ENCODE results near the gene FNDC11.
"Not testable (repeated sequence)": the region's sequence is repeated elsewhere in the genome, so short reads cannot be mapped to it uniquely, and the experiment has no call there.

FNDC11 gene

GRCh38 chr20:63568170-63568981 is 14.4 kb downstream of the FNDC11 start:
- no peak for DNase-seq

GRCh38 chr20:63568986-63569949 is 15.3 kb downstream of the FNDC11 start:
- no peak for DNase-seq

- no peak for DNase-seq
Measured at GRCh38 chr20:63570281-63571086, 16.5 kb downstream of the FNDC11 start.

- not testable (repeated sequence) for DNase-seq
Measured at GRCh38 chr20:63571087-63571478, 17.1 kb downstream of the FNDC11 start.

GRCh38 chr20:63572071-63572787 is 18.3 kb downstream of the FNDC11 start:
- no peak for DNase-seq

GRCh38 chr20:63572788-63573646 is 19.1 kb downstream of the FNDC11 start:
- no peak for DNase-seq

- DNase-seq = no peak
Measured at GRCh38 chr20:63573647-63574131, 19.7 kb downstream of the FNDC11 start.

GRCh38 chr20:63574156-63574828 is 20.3 kb downstream of the FNDC11 start, which contains the start of gene HELZ2:
Gene HELZ2 (minus strand): TSS chr20:63574239. CDS start chr20:63572385, 1,854 bp downstream.
- DNase-seq = peak; percentile 36

GRCh38 chr20:63574829-63575743 is 21.1 kb downstream of the FNDC11 start:
- DNase-seq = no peak

GRCh38 chr20:63576311-63576710 is 22.4 kb downstream of the FNDC11 start:
- DNase-seq = no peak

GRCh38 chr20:63577317-63577894 is 23.4 kb downstream of the FNDC11 start:
- no peak for DNase-seq

- DNase-seq = no peak
Measured at GRCh38 chr20:63578224-63579016, 24.5 kb downstream of the FNDC11 start.

- no peak for DNase-seq
Measured at GRCh38 chr20:63579017-63579694, 25.2 kb downstream of the FNDC11 start.

GRCh38 chr20:63580796-63581461 is 27.0 kb downstream of the FNDC11 start:
- no peak for DNase-seq

GRCh38 chr20:63582382-63583063 is 28.6 kb downstream of the FNDC11 start:
- no peak for DNase-seq

Data from T1000 (cell line).